ENCODE results near the gene STARD9. TPM values are rescaled to one million over a fixed set of nuclear protein-coding genes. Genes with fewer than 3 reads are reported as not detected.
"Not testable (repeated sequence)": the region's sequence is repeated elsewhere in the genome, so short reads cannot be mapped to it uniquely, and the experiment has no call there.

STARD9 gene
- polyA plus RNA-seq, 4 donors, result 8.2 to 18.7 (median 10.8) TPM

GRCh38 chr15:42584031-42584765 is 8.8 kb downstream of the STARD9 start:
- no peak for DNase-seq (ENCODE audit: low read depth in 4 of 4, low spot score in 3 of 4)

DNA sequence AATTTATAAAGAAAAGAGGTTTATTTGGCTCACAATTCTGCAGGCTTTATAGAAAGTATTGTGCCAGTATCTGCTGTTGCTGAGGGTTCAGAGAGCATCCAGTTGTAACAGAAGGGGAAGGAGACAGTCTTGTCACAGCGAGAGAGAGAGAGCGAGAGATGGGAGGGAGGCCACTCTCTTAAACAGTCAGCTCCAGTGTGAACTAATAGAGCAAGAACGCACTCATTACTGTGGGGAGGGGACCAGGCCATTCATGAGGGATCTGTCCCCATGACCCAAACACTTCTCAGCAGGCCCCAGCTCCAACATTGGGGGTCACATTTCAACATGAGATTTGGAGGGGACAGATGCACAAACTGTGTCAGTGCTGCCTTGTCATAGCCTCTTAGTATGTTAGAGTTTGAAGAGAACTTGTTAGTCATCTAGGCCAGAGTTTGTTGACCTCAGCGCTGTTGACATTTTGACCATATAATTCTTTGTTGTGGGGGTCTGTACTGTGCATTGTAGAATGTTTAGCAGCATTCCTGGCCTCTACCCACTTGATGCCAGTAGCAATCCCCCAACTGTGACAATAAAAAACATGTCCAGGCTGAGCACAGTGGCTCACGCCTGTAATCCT is 15.3 kb downstream of the STARD9 start:
- no peak for DNase-seq (ENCODE audit: low read depth in 4 of 4, low spot score in 3 of 4)

GRCh38 chr15:42591238-42591934 is 16.0 kb downstream of the STARD9 start:
- no peak for DNase-seq (ENCODE audit: low read depth in 4 of 4, low spot score in 3 of 4)

DNA sequence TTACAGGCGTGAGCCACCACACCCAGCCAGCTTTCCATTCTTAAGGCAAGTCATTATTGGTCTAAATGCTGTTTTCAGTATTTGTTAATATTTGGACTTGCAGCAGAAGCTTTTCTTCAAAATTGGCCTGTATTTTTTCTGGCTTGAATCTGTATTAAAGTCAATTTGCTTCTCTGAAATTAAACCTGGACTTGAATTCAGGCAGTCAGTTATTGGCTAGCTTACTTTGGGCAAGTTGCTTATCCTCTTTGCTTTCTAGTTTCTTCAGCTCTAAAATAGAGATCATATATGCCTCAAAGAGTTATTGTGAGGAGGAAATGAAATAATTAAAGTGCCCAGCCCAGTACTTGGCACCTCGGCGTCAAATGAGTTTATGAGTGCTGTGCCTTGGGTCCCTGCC is 17.3 kb downstream of the STARD9 start:
- no peak for DNase-seq (ENCODE audit: low read depth in 4 of 4, low spot score in 3 of 4)

DNA sequence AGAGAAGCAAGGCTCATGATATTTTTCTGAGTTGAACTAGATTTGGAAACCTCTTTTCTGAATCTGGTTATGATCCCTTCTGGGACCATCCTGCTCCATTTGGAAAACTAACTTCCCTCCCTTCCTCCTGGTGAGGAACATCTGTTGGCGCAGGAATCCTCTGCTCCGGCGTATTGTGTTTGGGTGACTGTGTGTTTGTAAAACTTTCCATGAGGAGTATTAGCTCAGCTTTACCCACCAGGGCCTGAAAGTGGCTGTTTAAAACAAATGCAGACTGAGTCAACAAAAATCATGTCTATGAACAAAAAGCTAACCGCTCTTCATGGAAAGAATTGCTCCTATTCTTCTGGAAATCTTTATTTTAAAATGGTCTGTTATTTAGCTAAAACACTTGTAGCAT is 17.7 kb downstream of the STARD9 start:
- DNase-seq (ENCODE audit: low read depth in 4 of 4, low spot score in 3 of 4), result no peak

DNA sequence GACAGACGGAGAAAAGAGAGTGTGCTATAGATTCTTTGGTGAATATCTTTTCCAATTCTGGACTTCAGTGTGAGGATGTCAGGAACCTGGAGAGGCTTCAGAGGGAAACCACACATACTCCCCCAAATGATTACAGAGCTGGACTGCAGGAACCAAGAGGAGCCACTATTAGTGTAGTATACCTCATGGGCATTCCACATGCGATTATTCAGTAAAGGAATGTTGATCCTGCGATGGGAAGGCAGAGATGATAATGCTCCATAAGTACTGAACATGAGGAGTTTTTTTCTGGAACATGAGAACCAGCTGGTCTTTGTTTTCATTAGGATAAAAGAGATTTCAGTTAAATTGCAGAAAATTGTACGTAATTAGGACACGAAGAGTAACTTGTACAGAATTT is 18.7 kb downstream of the STARD9 start:
- DNase-seq (ENCODE audit: low read depth in 4 of 4, low spot score in 3 of 4), result no peak

- no peak for DNase-seq (ENCODE audit: low read depth in 4 of 4, low spot score in 3 of 4)
Observed at GRCh38 chr15:42595626-42596240, 20.3 kb downstream of the STARD9 start.

DNA sequence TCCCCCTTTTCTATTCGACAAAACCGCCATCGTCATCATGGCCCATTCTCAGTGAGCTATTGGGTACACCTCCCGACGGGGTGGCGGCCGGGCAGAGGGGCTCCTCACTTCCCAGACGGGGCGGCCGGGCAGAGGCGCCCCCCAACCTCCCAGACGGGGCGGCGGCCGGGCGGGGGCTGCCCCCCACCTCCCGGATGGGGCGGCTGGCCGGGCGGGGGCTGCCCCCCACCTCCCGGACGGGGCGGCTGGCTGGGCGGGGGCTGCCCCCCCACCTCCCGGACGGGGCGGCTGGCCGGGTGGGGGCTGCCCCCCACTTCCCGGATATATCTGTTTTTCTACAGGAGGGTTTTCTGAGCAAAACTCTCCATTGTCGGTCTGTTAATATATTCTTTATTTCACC is 25.9 kb downstream of the STARD9 start:
- DNase-seq (ENCODE audit: low read depth in 4 of 4, low spot score in 3 of 4), result not testable (repeated sequence)

GRCh38 chr15:42602501-42602900 is 27.1 kb downstream of the STARD9 start:
- DNase-seq (ENCODE audit: low read depth in 4 of 4, low spot score in 3 of 4), result no peak

DNA sequence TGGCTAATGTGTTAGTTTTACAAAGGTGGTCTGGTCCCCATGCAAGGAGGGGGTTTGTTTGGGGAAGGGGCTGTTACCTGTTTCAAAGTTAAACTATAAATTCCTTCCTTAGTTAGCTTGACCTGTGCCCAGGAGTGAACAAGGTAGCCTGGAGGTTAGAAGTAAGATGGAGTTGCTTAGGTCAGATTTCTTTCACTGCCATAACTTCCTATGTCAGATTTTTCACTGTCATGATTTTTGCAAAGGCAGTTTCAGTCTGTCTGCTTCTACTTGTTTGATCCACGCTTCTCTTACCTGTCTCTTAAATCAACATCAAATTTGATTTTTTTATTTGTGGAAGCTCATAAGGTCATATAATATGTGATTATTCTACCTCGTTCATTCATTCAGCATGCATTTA is 28.6 kb downstream of the STARD9 start:
- DNase-seq (ENCODE audit: low read depth in 4 of 4, low spot score in 3 of 4), result no peak

DNA sequence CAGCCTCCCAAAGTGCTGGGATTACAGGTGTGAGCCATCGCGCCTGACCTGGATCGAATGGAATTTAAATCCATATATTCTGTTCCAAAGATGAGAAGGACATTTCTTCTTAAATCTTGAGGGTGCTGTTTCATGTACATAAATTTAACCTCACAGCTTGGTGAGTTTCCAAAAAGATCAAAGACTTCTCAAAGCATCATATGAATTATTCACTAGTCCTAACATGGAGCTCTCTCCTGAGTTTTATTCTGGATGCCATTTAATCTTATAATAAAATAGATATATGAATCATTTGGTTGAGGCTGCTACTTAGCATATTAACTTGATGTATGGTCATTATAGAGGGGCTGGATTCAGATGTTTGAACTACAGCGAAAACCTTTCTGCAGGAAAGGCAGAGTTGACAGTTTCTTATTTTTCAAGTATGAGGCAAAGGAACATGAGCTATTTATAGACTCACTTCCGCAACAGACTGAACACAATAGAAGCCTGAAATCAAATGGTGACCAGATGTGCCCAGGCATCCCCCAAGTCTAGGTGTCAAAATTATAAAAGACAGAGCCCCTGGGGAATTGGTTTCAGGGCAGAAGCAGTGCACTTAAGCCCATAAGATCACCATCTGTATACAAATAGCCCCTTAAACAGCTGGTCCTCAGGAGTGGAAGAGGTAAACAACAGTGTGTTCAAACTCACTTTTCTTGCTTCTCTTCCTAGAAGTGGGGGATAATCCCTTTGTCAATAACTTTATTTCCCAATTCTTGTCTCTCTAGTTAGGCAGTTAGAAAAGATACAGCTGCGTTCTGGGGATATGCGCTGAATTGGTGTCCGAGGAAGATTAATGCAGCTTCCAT is 29.7 kb downstream of the STARD9 start:
- no peak for DNase-seq (ENCODE audit: low read depth in 4 of 4, low spot score in 3 of 4)

- DNase-seq (ENCODE audit: low read depth in 4 of 4, low spot score in 3 of 4), result no peak
Observed at GRCh38 chr15:42605796-42606195, 30.4 kb downstream of the STARD9 start.

DNA sequence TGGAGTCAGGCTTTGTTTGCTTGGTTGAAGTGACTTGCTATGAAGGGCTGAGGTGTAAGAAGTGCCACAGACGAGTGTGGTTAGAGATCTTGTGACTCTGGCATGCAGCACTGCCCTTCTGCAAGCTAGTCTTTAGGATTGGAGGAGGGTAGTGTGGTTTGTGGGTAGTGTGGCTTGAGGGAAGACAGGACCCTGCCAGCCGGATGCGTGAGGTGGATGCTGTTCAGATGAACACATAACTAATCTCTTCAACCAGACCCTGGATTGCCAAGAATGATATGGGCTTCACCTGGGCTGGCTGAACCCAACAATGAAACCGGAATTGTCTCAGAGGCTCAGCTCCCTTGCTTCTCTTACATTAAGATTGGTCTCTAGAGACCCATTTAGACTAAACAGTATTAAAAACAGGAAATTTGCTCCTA is 32.7 kb downstream of the STARD9 start:
- no peak for DNase-seq (ENCODE audit: low read depth in 4 of 4, low spot score in 3 of 4)

DNA sequence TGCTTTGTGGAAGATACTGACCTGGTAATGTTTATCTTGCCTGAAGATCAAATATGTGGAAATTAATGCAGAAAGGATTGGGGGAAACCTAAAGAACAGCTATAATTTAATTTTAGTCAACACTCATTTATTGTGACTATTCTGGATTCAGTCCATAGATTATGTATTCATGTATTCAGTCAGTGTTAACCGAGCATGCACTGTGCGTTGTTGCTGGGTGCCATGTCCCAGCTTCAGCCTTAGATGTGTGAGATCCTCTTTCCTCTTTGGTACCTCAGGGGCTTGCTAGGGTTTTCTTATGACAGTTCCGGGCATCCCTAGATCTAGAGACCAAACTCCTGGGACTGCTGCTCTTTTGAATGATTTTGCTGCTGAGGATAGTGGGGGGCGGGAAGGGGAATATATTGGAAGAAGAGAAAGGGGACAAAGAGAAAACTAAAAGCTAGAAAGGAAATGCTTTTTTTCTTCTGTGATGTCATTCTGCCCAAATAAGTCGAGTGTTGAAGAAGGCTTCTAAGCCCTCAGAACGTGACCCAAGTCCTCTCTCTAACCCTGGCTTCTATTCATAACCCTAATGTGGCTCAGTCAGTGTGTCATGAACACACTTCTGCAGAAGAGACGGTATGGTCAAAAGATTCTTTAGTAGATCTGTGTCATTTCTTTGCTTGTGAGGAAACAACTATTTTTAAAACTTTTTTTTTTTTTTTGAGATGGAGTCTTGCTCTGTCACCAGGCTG is 33.5 kb downstream of the STARD9 start:
- DNase-seq (ENCODE audit: low read depth in 4 of 4, low spot score in 3 of 4), result no peak

GRCh38 chr15:42611532-42611931 is 36.1 kb downstream of the STARD9 start:
- no peak for DNase-seq (ENCODE audit: low read depth in 4 of 4, low spot score in 3 of 4)

- DNase-seq (ENCODE audit: low read depth in 4 of 4, low spot score in 3 of 4), result no peak
Observed at GRCh38 chr15:42612367-42612912, 37.0 kb downstream of the STARD9 start.

DNA sequence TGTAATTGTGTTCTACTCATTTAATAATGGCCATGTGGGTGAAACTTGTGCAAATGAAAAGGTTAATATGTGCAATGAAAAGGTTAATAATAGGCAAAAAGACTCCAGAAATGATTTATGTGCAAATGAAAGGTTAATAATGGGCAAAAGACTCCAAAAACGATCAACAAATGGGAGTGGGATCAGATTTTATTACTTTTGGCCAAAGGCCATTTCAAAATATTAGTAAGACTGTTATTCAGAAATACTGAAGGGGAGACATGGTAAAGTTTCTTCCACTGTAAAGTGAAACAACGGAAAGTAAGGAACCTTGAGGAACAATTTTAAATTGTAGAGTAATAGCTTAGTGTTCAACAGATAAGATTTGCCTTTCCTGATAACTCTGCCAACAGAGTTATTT is 40.7 kb downstream of the STARD9 start:
- no peak for DNase-seq (ENCODE audit: low read depth in 4 of 4, low spot score in 3 of 4)

- no peak for DNase-seq (ENCODE audit: low read depth in 4 of 4, low spot score in 3 of 4)
Observed at GRCh38 chr15:42619656-42620371, 44.4 kb downstream of the STARD9 start.

GRCh38 chr15:42621386-42621785 is 46.0 kb downstream of the STARD9 start:
- no peak for DNase-seq (ENCODE audit: low read depth in 4 of 4, low spot score in 3 of 4)
